HCEC 1CT (cell line): ENCODE measurements around the gene TFB1M.
"Not testable (repeated sequence)": the region's sequence is repeated elsewhere in the genome, so short reads cannot be mapped to it uniquely, and the experiment has no call there.

Experiments
- DNase-seq: peaks from one replicate; pipeline ENCODE4 v3.0.0-alpha.2; 2017

Gene TFB1M

GRCh38 chr6:155329460-155330132 lies 15.3 kb upstream of the TFB1M start:
- no peak for DNase-seq

- no peak for DNase-seq
These were observed 14.5 kb upstream of the TFB1M start for GRCh38 chr6:155328539-155329459.

GRCh38 chr6:155328074-155328538 lies 13.8 kb upstream of the TFB1M start:
- DNase-seq, result no peak

GRCh38 chr6:155327326-155328073 lies 13.2 kb upstream of the TFB1M start:
- DNase-seq, result peak; percentile 65

- DNase-seq, result no peak
These were observed 11.6 kb upstream of the TFB1M start for GRCh38 chr6:155325700-155326516.

- no peak for DNase-seq
These were observed 10.7 kb upstream of the TFB1M start for GRCh38 chr6:155324993-155325392.

GRCh38 chr6:155324172-155324571 lies 9.9 kb upstream of the TFB1M start:
- no peak for DNase-seq

GRCh38 chr6:155319902-155320301 lies 5.6 kb upstream of the TFB1M start:
- DNase-seq, result no peak

- peak; percentile 41 for DNase-seq
These were observed 2.9 kb upstream of the TFB1M start for GRCh38 chr6:155317186-155317585.

GRCh38 chr6:155316419-155316818 lies 2.1 kb upstream of the TFB1M start:
- no peak for DNase-seq

GRCh38 chr6:155315516-155315871 lies 1.2 kb upstream of the TFB1M start:
- DNase-seq, result peak; percentile 32

- peak; percentile 91 for DNase-seq
These were observed 660 bp upstream of the TFB1M start for GRCh38 chr6:155314773-155315515.

GRCh38 chr6:155313602-155314091 lies 637 bp downstream of the TFB1M start:
- peak; percentile 25 for DNase-seq

GRCh38 chr6:155312950-155313349 lies 1.3 kb downstream of the TFB1M start:
- DNase-seq, result not testable (repeated sequence)

GRCh38 chr6:155311583-155311982 lies 2.7 kb downstream of the TFB1M start:
- no peak for DNase-seq

GRCh38 chr6:155311086-155311485 lies 3.2 kb downstream of the TFB1M start:
- DNase-seq, result no peak

- peak; percentile 76 for DNase-seq
These were observed 3.7 kb downstream of the TFB1M start for GRCh38 chr6:155310596-155310995.

- no peak for DNase-seq
These were observed 5.1 kb downstream of the TFB1M start for GRCh38 chr6:155309150-155309549.

- no peak for DNase-seq
These were observed 7.3 kb downstream of the TFB1M start for GRCh38 chr6:155306958-155307357.

- DNase-seq, result peak; percentile 17
These were observed 10.9 kb downstream of the TFB1M start for GRCh38 chr6:155303361-155303870.

GRCh38 chr6:155301867-155302266 lies 12.4 kb downstream of the TFB1M start:
- no peak for DNase-seq
